ENCODE results near the gene PDE7B.
"Not testable (repeated sequence)": the region's sequence is repeated elsewhere in the genome, so short reads cannot be mapped to it uniquely, and the experiment has no call there.

The PDE7B gene

DNA sequence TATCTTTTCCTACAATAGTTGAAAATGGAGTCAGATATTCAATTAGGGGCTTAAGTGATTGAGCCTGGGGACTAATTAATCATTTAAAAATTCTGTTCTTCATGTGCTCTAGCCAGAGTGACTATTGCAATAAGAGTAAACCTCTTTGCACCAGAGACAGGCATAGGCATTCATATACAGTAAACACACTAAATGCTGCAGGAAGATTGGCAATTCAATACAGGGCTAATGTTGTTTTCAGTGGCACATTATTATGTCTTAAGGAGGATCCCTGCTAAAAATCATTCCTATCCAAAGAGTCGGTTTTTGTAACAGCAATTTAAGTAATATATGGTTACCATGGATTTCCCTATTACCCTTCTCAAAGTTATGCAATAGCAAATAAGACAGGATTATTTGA lies 1.2 kb downstream of the PDE7B start:
- no peaks in the 10 kb centered on the region for H3K36me3 ChIP-seq (ENCODE audit: control insufficient read depth in 1 of 2, insufficient read depth in 2 of 2, low read length in 2 of 2)
- H3K27me3 ChIP-seq (ENCODE audit: low read depth, low read length): no peaks in the 10 kb centered on the region
- H3K4me1 ChIP-seq (ENCODE audit: control insufficient read depth in 1 of 2, insufficient read depth in 2 of 2, low read length in 2 of 2): no peaks in the 10 kb centered on the region
- H3K27ac ChIP-seq (ENCODE audit: low read length): peak overlapping the region; percentile 7
- H3K4me3 ChIP-seq (ENCODE audit: low read depth in 1 of 2, low read length in 2 of 2): peak overlapping the region; percentile 49 to 55
- H3K9me3 ChIP-seq (ENCODE audit: control insufficient read depth in 1 of 2, low read length in 2 of 2): no peaks in the 10 kb centered on the region

- H3K36me3 ChIP-seq (ENCODE audit: control insufficient read depth in 1 of 2, insufficient read depth in 2 of 2, low read length in 2 of 2): no peaks in the 10 kb centered on the region
- no peaks in the 10 kb centered on the region for H3K9me3 ChIP-seq (ENCODE audit: control insufficient read depth in 1 of 2, low read length in 2 of 2)
- no peaks in the 10 kb centered on the region for H3K27me3 ChIP-seq (ENCODE audit: low read depth, low read length)
- no peaks in the 10 kb centered on the region for H3K4me1 ChIP-seq (ENCODE audit: control insufficient read depth in 1 of 2, insufficient read depth in 2 of 2, low read length in 2 of 2)
- H3K4me3 ChIP-seq (ENCODE audit: low read depth in 1 of 2, low read length in 2 of 2): peak overlapping the region; percentile 49 to 55
- H3K27ac ChIP-seq (ENCODE audit: low read length): peak overlapping the region; percentile 7
Measured at GRCh38 chr6:135853227-135853626, 1.7 kb downstream of the PDE7B start.

GRCh38 chr6:135853986-135854385 lies 2.5 kb downstream of the PDE7B start:
- Histone ChIP-seq H3K27me3 (ENCODE audit: low read depth, low read length) (no peaks in the 10 kb centered on the region), H3K4me3 (ENCODE audit: low read depth in 1 of 2, low read length in 2 of 2) (no peak overlapping the region), H3K4me1 (ENCODE audit: control insufficient read depth in 1 of 2, insufficient read depth in 2 of 2, low read length in 2 of 2) (no peaks in the 10 kb centered on the region), H3K9me3 (ENCODE audit: control insufficient read depth in 1 of 2, low read length in 2 of 2) (no peaks in the 10 kb centered on the region), H3K36me3 (ENCODE audit: control insufficient read depth in 1 of 2, insufficient read depth in 2 of 2, low read length in 2 of 2) (no peaks in the 10 kb centered on the region), H3K27ac (ENCODE audit: low read length) (no peak overlapping the region)

DNA sequence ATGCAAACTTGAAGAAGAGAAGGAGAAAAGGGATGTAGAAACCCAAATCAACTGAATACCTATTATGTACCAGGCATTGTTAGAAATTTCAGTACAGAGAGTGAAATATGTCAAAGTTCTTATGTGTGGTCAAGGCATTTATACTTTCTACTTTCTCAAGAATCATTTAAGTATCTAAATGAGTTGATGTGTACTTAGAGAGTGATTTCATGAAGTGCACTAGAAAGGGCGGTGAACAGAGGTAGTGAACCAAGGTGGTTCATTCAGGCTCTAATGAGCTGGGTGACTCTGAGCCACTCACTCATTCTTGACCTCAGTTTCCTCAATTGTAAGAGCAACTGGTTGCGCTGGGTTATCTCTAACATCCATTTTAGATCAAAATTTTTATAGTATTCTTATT lies 3.3 kb downstream of the PDE7B start:
- Histone ChIP-seq H3K36me3 (ENCODE audit: control insufficient read depth in 1 of 2, insufficient read depth in 2 of 2, low read length in 2 of 2) (no peaks in the 10 kb centered on the region), H3K4me1 (ENCODE audit: control insufficient read depth in 1 of 2, insufficient read depth in 2 of 2, low read length in 2 of 2) (no peaks in the 10 kb centered on the region), H3K27me3 (ENCODE audit: low read depth, low read length) (no peaks in the 10 kb centered on the region), H3K27ac (ENCODE audit: low read length) (no peak overlapping the region), H3K9me3 (ENCODE audit: control insufficient read depth in 1 of 2, low read length in 2 of 2) (no peaks in the 10 kb centered on the region), H3K4me3 (ENCODE audit: low read depth in 1 of 2, low read length in 2 of 2) (no peak overlapping the region)

- Histone ChIP-seq H3K4me3 (ENCODE audit: low read depth in 1 of 2, low read length in 2 of 2) (no peak overlapping the region), H3K27ac (ENCODE audit: low read length) (no peak overlapping the region), H3K9me3 (ENCODE audit: control insufficient read depth in 1 of 2, low read length in 2 of 2) (no peaks in the 10 kb centered on the region), H3K27me3 (ENCODE audit: low read depth, low read length) (no peaks in the 10 kb centered on the region), H3K4me1 (ENCODE audit: control insufficient read depth in 1 of 2, insufficient read depth in 2 of 2, low read length in 2 of 2) (no peaks in the 10 kb centered on the region), H3K36me3 (ENCODE audit: control insufficient read depth in 1 of 2, insufficient read depth in 2 of 2, low read length in 2 of 2) (no peaks in the 10 kb centered on the region)
Measured at GRCh38 chr6:135858931-135859330, 7.4 kb downstream of the PDE7B start.

DNA sequence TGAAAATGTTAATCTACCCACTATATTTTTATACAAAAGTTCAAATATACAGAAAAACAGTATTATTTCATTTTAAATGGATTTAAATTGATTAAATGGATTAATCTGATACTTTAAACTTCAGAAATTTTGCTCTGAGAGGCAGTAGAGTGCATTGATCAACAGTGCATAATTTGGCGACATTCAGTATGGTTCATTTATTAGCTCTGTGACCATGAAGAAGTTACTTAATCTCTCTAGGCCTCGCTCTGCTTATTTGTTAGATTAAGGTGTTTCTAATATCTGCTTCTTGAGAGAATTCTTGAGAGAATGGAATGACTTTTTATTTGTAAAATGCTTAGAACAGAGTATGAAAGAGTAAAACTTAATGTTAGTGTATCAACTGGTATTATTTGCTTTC lies 8.9 kb downstream of the PDE7B start:
- Histone ChIP-seq H3K9me3 (ENCODE audit: control insufficient read depth in 1 of 2, low read length in 2 of 2) (no peaks in the 10 kb centered on the region), H3K36me3 (ENCODE audit: control insufficient read depth in 1 of 2, insufficient read depth in 2 of 2, low read length in 2 of 2) (no peaks in the 10 kb centered on the region), H3K4me3 (ENCODE audit: low read depth in 1 of 2, low read length in 2 of 2) (no peak overlapping the region), H3K27ac (ENCODE audit: low read length) (no peak overlapping the region), H3K27me3 (ENCODE audit: low read depth, low read length) (no peaks in the 10 kb centered on the region), H3K4me1 (ENCODE audit: control insufficient read depth in 1 of 2, insufficient read depth in 2 of 2, low read length in 2 of 2) (no peaks in the 10 kb centered on the region)

- Histone ChIP-seq H3K4me3 (ENCODE audit: low read depth in 1 of 2, low read length in 2 of 2) (no peak overlapping the region), H3K36me3 (ENCODE audit: control insufficient read depth in 1 of 2, insufficient read depth in 2 of 2, low read length in 2 of 2) (no peaks in the 10 kb centered on the region), H3K9me3 (ENCODE audit: control insufficient read depth in 1 of 2, low read length in 2 of 2) (no peaks in the 10 kb centered on the region), H3K4me1 (ENCODE audit: control insufficient read depth in 1 of 2, insufficient read depth in 2 of 2, low read length in 2 of 2) (no peaks in the 10 kb centered on the region), H3K27me3 (ENCODE audit: low read depth, low read length) (no peaks in the 10 kb centered on the region), H3K27ac (ENCODE audit: low read length) (no peak overlapping the region)
Measured at GRCh38 chr6:135861189-135861588, 9.7 kb downstream of the PDE7B start.

DNA sequence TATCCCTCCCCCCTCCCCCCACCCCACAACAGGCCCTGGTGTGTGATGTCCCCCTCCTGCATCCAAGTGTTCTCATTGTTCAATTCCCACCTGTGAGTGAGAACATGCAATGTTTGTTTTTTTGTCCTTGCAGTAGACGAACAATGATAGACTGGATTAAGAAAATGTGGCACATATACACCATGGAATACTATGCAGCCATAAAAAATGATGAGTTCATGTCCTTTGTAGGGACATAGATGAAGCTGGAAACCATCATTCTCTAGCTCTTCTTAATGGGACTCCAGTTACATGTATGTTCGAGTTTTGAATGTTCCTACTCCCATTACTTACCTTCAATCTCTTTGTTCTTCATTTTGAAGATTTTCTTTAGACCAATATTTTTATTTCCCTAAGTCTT lies 13.4 kb downstream of the PDE7B start:
- H3K4me3 ChIP-seq (ENCODE audit: low read depth in 1 of 2, low read length in 2 of 2); H3K27me3 ChIP-seq (ENCODE audit: low read depth, low read length); H3K36me3 ChIP-seq (ENCODE audit: control insufficient read depth in 1 of 2, insufficient read depth in 2 of 2, low read length in 2 of 2); H3K4me1 ChIP-seq (ENCODE audit: control insufficient read depth in 1 of 2, insufficient read depth in 2 of 2, low read length in 2 of 2); H3K27ac ChIP-seq (ENCODE audit: low read length); H3K9me3 ChIP-seq (ENCODE audit: control insufficient read depth in 1 of 2, low read length in 2 of 2): not testable (repeated sequence)

- H3K27ac ChIP-seq (ENCODE audit: low read length): no peak overlapping the region
- peak overlapping the region in 1 of 2 donors; percentile 19 for H3K4me3 ChIP-seq (ENCODE audit: low read depth in 1 of 2, low read length in 2 of 2)
- no peaks in the 10 kb centered on the region for H3K4me1 ChIP-seq (ENCODE audit: control insufficient read depth in 1 of 2, insufficient read depth in 2 of 2, low read length in 2 of 2)
- no peaks in the 10 kb centered on the region for H3K9me3 ChIP-seq (ENCODE audit: control insufficient read depth in 1 of 2, low read length in 2 of 2)
- H3K27me3 ChIP-seq (ENCODE audit: low read depth, low read length): no peaks in the 10 kb centered on the region
- H3K36me3 ChIP-seq (ENCODE audit: control insufficient read depth in 1 of 2, insufficient read depth in 2 of 2, low read length in 2 of 2): no peaks in the 10 kb centered on the region
Measured at GRCh38 chr6:135866445-135867123, 15.1 kb downstream of the PDE7B start.

GRCh38 chr6:135867332-135867731 lies 15.8 kb downstream of the PDE7B start:
- H3K36me3 ChIP-seq (ENCODE audit: control insufficient read depth in 1 of 2, insufficient read depth in 2 of 2, low read length in 2 of 2): no peaks in the 10 kb centered on the region
- no peaks in the 10 kb centered on the region for H3K9me3 ChIP-seq (ENCODE audit: control insufficient read depth in 1 of 2, low read length in 2 of 2)
- H3K4me3 ChIP-seq (ENCODE audit: low read depth in 1 of 2, low read length in 2 of 2): no peak overlapping the region
- no peaks in the 10 kb centered on the region for H3K4me1 ChIP-seq (ENCODE audit: control insufficient read depth in 1 of 2, insufficient read depth in 2 of 2, low read length in 2 of 2)
- H3K27ac ChIP-seq (ENCODE audit: low read length): no peak overlapping the region
- no peaks in the 10 kb centered on the region for H3K27me3 ChIP-seq (ENCODE audit: low read depth, low read length)

DNA sequence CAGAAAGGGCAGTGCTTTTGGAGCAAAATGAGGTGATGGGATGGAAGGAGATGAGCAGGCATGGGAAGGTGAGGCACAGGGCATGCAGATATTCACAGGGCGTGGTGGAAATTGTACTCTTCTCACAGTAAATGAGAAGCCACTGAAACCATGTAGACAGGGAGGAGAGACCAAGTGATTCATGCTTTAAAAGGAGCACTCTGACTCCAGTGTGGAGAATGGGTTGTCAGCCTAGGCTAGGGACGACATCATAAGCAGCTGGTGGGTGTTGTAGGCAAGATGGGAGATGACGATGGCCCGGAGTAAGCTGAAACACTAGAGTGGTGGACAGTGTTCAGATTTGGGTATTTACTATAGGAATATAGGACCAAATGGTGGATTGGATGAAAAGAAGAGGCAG lies 18.4 kb downstream of the PDE7B start:
- H3K27ac ChIP-seq (ENCODE audit: low read length): no peak overlapping the region
- H3K36me3 ChIP-seq (ENCODE audit: control insufficient read depth in 1 of 2, insufficient read depth in 2 of 2, low read length in 2 of 2): no peaks in the 10 kb centered on the region
- no peaks in the 10 kb centered on the region for H3K27me3 ChIP-seq (ENCODE audit: low read depth, low read length)
- no peaks in the 10 kb centered on the region for H3K9me3 ChIP-seq (ENCODE audit: control insufficient read depth in 1 of 2, low read length in 2 of 2)
- H3K4me3 ChIP-seq (ENCODE audit: low read depth in 1 of 2, low read length in 2 of 2): no peak overlapping the region
- H3K4me1 ChIP-seq (ENCODE audit: control insufficient read depth in 1 of 2, insufficient read depth in 2 of 2, low read length in 2 of 2): no peaks in the 10 kb centered on the region

DNA sequence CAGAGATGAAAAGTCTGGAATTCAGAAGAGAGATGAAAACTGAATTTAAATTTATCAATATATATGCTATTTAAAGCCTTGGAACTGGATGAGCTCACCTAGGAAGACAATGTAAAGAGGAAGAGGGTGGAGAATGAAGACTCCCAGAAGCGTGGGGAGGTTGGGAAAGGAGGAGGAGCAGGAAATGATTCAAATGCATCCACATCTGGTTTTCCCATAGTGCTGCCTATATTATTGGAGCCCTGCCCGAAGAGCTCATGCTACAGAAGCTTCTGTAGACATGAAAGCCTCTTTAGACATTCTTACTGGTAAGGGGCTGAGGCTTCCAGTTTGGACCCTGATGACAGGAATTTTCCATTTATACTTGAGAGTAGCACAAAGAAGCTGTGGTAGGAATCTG lies 19.2 kb downstream of the PDE7B start:
- Histone ChIP-seq H3K27ac (ENCODE audit: low read length) (no peak overlapping the region), H3K27me3 (ENCODE audit: low read depth, low read length) (no peaks in the 10 kb centered on the region), H3K36me3 (ENCODE audit: control insufficient read depth in 1 of 2, insufficient read depth in 2 of 2, low read length in 2 of 2) (no peaks in the 10 kb centered on the region), H3K9me3 (ENCODE audit: control insufficient read depth in 1 of 2, low read length in 2 of 2) (no peaks in the 10 kb centered on the region), H3K4me1 (ENCODE audit: control insufficient read depth in 1 of 2, insufficient read depth in 2 of 2, low read length in 2 of 2) (no peaks in the 10 kb centered on the region), H3K4me3 (ENCODE audit: low read depth in 1 of 2, low read length in 2 of 2) (no peak overlapping the region)
